GM19438 (cell line): Measurements from ENCODE around the gene UBE2E2.

Experiments used
- ATAC-seq: cut with Tn5 transposase; IDR thresholded peaks from one replicate; pipeline ENCODE4 v1.9.1; 2021; ENCODE audit warnings: low read depth; ENCODE audit not compliant: unreplicated experiment

The UBE2E2 gene

GRCh38 chr3:23640471-23641146 is 437.5 kb downstream of the UBE2E2 start:
- no peak for ATAC-seq
